Measurements from ENCODE around the gene PIP4K2B. TPM values are rescaled to one million over a fixed set of nuclear protein-coding genes. Genes with fewer than 3 reads are reported as not detected.
A peak's percentile ranks its signal among the peaks of the same experiment; 100 is the strongest.

The PIP4K2B gene
- total RNA-seq, 2 experiments from 2014 or later: 17.0 to 17.2 TPM

- peaks cover 27% of the 10 kb centered on the region for H3K4me1 Mint-ChIP-seq (ENCODE audit: low read depth)
- DNase-seq: no peak
- intact Hi-C loops (cut with DNase I, micrococcal nuclease): no loop called here
- H3K36me3 Mint-ChIP-seq (ENCODE audit: low read depth): peaks cover 82% of the 10 kb centered on the region
- no peaks in the 10 kb centered on the region for H3K9me3 Mint-ChIP-seq
- peaks cover 50% of the 10 kb centered on the region for H3K4me1 ChIP-seq (ENCODE audit: insufficient read depth, low read length)
- TF ChIP-seq CTCF (IDR thresholded peaks at IDR 0.05): no peak
- CTCF ChIA-PET: interaction anchor here (1.3 kb wide), 1 partner anchor 11 kb away, joined by 3 read pairs; no protein-coding TSS in a partner anchor
- peaks cover 95% of the 10 kb centered on the region for H3K36me3 ChIP-seq (ENCODE audit: insufficient read depth, low read length)
- H3K4me3 Mint-ChIP-seq: no peak overlapping the region
- H3K27me3 ChIP-seq (ENCODE audit: control insufficient read depth in 1 of 2, insufficient read depth in 2 of 2, low read length in 2 of 2): no peaks in the 10 kb centered on the region
- no peak for ATAC-seq (ENCODE audit: poor library complexity)
- POLR2A ChIA-PET: interaction anchor here (4.2 to 5.4 kb wide), 2 partner anchors 11 kb away, joined by 42 to 46 read pairs; partner anchors contain the start of gene MLLT6
- H3K9me3 ChIP-seq (ENCODE audit: control insufficient read depth in 1 of 2, insufficient read depth in 1 of 2, low read length in 2 of 2): no peaks in the 10 kb centered on the region
- H3K27ac ChIP-seq (ENCODE audit: low read depth in 1 of 2, low read length in 2 of 2): no peak overlapping the region
- peak overlapping the region; percentile 46 for H3K27ac Mint-ChIP-seq
- H3K27me3 Mint-ChIP-seq: no peaks in the 10 kb centered on the region
- no peak overlapping the region for H3K4me3 ChIP-seq (ENCODE audit: low read length)
These were observed 82.1 kb downstream of the PIP4K2B start for GRCh38 chr17:38717139-38717745.

DNA sequence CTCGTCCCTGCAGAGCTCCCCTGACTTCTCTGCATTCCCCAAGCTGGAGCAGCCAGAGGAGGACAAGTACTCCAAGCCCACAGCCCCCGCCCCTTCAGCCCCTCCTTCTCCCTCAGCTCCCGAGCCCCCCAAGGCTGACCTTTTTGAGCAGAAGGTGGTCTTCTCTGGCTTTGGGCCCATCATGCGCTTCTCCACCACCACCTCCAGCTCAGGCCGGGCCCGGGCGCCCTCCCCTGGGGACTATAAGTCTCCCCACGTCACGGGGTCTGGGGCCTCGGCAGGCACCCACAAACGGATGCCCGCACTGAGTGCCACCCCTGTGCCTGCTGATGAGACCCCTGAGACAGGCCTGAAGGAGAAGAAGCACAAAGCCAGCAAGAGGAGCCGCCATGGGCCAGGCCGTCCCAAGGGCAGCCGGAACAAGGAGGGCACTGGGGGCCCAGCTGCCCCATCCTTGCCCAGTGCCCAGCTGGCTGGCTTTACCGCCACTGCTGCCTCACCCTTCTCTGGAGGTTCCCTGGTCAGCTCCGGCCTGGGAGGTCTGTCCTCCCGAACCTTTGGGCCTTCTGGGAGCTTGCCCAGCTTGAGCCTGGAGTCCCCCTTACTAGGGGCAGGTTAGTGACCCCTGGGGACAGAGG, 82.9 kb downstream of the PIP4K2B start:
- Mint-ChIP-seq H3K27me3 (no peaks in the 10 kb centered on the region), H3K27ac (peak overlapping the region; percentile 46), H3K9me3 (no peaks in the 10 kb centered on the region), H3K4me1 (ENCODE audit: low read depth) (peaks cover 29% of the 10 kb centered on the region), H3K4me3 (no peak overlapping the region), H3K36me3 (ENCODE audit: low read depth) (peaks cover 87% of the 10 kb centered on the region)
- ChIA-PET CTCF (interaction anchor here (0.9 to 1.7 kb wide), 3 partner anchors 12 to 159 kb away, joined by 3 read pairs; no protein-coding TSS in a partner anchor), POLR2A (interaction anchor here (1.2 to 5.4 kb wide), 4 partner anchors 11 to 15 kb away, joined by 4 to 46 read pairs (median 23); partner anchors contain the start of gene MLLT6)
- ATAC-seq (ENCODE audit: poor library complexity): no peak
- H3K27me3 ChIP-seq (ENCODE audit: control insufficient read depth in 1 of 2, insufficient read depth in 2 of 2, low read length in 2 of 2): no peaks in the 10 kb centered on the region
- H3K27ac ChIP-seq (ENCODE audit: low read depth in 1 of 2, low read length in 2 of 2): no peak overlapping the region
- peaks cover 54% of the 10 kb centered on the region for H3K4me1 ChIP-seq (ENCODE audit: insufficient read depth, low read length)
- no peaks in the 10 kb centered on the region for H3K9me3 ChIP-seq (ENCODE audit: control insufficient read depth in 1 of 2, insufficient read depth in 1 of 2, low read length in 2 of 2)
- H3K4me3 ChIP-seq (ENCODE audit: low read length): no peak overlapping the region
- intact Hi-C loops (cut with DNase I, micrococcal nuclease): no loop called here
- TF ChIP-seq CTCF (IDR thresholded peaks at IDR 0.05): no peak
- no peak for DNase-seq
- peaks cover 95% of the 10 kb centered on the region for H3K36me3 ChIP-seq (ENCODE audit: insufficient read depth, low read length)

Small RNA genes within 50 kb of the gene (microRNA-seq; reads per million reads assigned to microRNA genes)
- gene MIR4726 (ENCODE audit: borderline microRNAs expressed, borderline replicate concordance) (0.61 reads per million), gene MIR4727 (ENCODE audit: borderline microRNAs expressed, borderline replicate concordance) (1.4 reads per million)

Other genes starting within 250 kb of the PIP4K2B start
- gene SRCIN1, start 193.6 kb downstream of the PIP4K2B start, total RNA-seq: under 1 TPM in 1 of 2 experiments, not detected in 1; 0.06 TPM
- under 1 TPM; 0.16 to 0.34 TPM for gene EPOP, start 124.6 kb downstream of the PIP4K2B start, total RNA-seq
- 100 to 1,000 TPM; 321 to 324 TPM for gene MLLT6, start 94.3 kb downstream of the PIP4K2B start, total RNA-seq
- 1 to 10 TPM; 4.7 to 5.7 TPM for gene CISD3, start 69.2 kb downstream of the PIP4K2B start, total RNA-seq
- gene PCGF2, start 51.2 kb downstream of the PIP4K2B start, total RNA-seq: not detected
- gene PSMB3, start 46.8 kb downstream of the PIP4K2B start, total RNA-seq: 10 to 100 TPM; 46.6 to 55.0 TPM
- 10 to 100 TPM; 63.0 to 63.3 TPM for gene CWC25, start 25.8 kb upstream of the PIP4K2B start, total RNA-seq
- gene RPL23, start 54.2 kb upstream of the PIP4K2B start, total RNA-seq: 1,000 to 10,000 TPM; 2,293 to 2,296 TPM
- gene LASP1, start 70.5 kb upstream of the PIP4K2B start, total RNA-seq: 10 to 100 TPM; 50.1 to 50.5 TPM
- not detected for gene FBXO47, start 167.8 kb upstream of the PIP4K2B start, total RNA-seq

All from CD4-positive, alpha-beta T cell (primary cell).